A673 (cell line): ENCODE results near the gene ATP10A.

Source experiments
- CTCF ChIP-seq: fragments of 300-800, 200-600 bp; sonication (generic); conservative IDR thresholded peaks from 2 replicates; pipeline ENCODE4 v1.5.1; 2017; ENCODE audit warnings: low read depth, mild to moderate bottlenecking, antibody characterized with exemption, low read length, moderate library complexity, mixed read lengths
- EZH2 ChIP-seq: fragments of 200-600 bp; sonication (generic); IDR thresholded peaks from 2 replicates; pipeline ENCODE4 v1.6.1; 2017; ENCODE audit warnings: borderline replicate concordance, low read depth, mild to moderate bottlenecking, mixed read lengths, antibody characterized with exemption, low read length; ENCODE audit not compliant: poor library complexity, severe bottlenecking

- no peak for TF ChIP-seq CTCF
- TF ChIP-seq EZH2, result no peak
Observed at GRCh38 chr15:25852661-25853524, 10.2 kb downstream of the ATP10A start.
